Fibroblast of skin of scalp (primary cell): Measurements from ENCODE around the gene MRPL28.
"Not testable (repeated sequence)": the region's sequence is repeated elsewhere in the genome, so short reads cannot be mapped to it uniquely, and the experiment has no call there.

ENCODE experiments used
- DNase-seq: peaks from one replicate; pipeline ENCODE4 v3.0.0-alpha.2; 2013

Gene MRPL28

GRCh38 chr16:389352-389751 lies 19.0 kb upstream of the MRPL28 start:
- DNase-seq: no peak

GRCh38 chr16:387761-388666 lies 17.7 kb upstream of the MRPL28 start:
- not testable (repeated sequence) for DNase-seq

GRCh38 chr16:386641-387156 lies 16.4 kb upstream of the MRPL28 start:
- peak; percentile 32 for DNase-seq

- DNase-seq: no peak
Measured at GRCh38 chr16:383326-384051, 13.2 kb upstream of the MRPL28 start.

DNA sequence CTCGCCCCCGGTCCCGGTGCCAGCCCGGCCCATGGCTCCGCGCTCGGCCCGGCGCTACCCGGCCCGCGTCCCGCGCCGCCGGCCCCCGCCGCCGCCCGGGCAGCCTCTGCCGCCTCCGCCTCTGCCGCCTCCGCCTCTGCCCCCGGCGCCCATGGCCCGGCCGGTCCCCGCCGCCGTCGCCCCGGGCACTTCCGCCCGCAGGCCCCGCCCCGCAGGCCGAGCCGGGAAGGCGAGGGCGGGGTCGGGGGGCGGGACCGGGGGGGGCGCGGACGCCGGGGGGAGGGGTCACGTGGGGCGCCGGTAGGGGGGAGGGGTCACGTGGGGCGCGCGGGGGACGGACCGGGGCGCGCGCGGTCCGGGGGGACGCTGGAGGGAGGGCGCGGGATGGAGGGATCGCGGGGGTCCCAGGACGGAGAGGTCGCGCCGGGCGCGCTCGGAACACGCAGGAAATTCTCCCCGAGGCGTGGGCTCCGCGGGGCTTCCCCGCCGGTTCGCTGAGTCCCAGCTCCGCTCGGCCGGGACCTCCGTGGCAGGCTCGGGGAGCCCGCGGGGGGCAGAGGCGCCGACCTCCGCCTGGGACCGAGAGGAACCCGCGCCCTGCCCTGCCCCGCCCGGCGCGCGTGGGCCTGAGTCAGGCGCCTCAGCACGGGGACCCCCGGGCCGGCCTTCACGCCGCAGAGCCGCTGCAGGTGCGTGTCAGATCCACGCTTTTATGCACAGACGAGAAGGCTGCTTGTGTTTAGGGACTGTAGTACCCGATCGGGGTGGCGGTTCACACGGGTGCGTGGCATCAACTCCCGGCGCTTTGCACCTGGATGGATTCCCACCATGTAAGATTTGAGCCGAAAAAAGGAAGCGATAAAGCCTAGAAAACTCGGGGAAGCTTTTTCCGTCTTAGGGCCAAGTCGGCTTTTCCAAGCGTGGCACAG lies 11.7 kb upstream of the MRPL28 start, which contains the start of gene PGAP6:
TSS of gene PGAP6 (minus strand) at position 190 of the 929 bp plus-strand sequence. CDS start at position 33, 157 bp downstream.
- DNase-seq: peak; percentile 72

GRCh38 chr16:381012-381788 lies 10.9 kb upstream of the MRPL28 start:
- no peak for DNase-seq

- DNase-seq: no peak
Measured at GRCh38 chr16:380762-381011, 10.3 kb upstream of the MRPL28 start.

DNA sequence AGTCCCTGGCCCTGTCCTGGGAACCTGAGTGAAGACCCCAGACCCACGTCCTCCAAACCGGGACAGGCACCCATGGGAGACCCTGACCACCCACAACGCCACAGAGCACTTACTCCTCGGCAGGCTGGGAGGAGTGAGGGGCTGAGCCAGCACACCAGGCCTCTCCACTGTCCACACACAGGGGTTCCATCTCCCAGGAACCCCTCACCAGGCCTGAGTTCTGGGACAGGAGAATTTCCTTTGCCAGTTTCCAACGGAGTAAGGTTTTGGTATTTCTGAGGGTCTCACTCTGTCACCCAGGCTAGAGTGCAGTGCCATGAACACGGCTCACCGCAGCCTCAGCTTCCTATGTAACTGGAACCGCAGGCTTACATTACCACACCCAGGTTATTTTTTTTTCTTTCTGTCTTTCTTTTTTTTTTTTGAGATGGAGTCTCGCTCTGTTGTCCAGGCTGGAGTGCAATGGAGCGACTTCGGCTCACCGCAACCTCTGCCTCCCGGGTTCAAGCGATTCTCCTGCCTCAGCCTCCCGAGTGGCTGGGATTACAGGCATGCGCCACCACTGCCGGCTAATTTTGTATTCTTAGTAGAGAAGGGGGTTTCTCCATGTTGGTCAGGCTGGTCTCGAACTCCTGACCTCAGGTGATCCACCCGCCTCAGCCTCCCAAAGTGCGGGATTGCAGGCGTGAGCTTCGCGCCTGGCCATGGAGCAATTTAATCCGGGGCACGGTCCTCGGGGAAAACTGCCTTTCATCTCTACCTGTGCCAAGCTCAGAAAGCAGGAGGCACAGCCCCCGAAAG lies 9.8 kb upstream of the MRPL28 start:
- no peak for DNase-seq

DNA sequence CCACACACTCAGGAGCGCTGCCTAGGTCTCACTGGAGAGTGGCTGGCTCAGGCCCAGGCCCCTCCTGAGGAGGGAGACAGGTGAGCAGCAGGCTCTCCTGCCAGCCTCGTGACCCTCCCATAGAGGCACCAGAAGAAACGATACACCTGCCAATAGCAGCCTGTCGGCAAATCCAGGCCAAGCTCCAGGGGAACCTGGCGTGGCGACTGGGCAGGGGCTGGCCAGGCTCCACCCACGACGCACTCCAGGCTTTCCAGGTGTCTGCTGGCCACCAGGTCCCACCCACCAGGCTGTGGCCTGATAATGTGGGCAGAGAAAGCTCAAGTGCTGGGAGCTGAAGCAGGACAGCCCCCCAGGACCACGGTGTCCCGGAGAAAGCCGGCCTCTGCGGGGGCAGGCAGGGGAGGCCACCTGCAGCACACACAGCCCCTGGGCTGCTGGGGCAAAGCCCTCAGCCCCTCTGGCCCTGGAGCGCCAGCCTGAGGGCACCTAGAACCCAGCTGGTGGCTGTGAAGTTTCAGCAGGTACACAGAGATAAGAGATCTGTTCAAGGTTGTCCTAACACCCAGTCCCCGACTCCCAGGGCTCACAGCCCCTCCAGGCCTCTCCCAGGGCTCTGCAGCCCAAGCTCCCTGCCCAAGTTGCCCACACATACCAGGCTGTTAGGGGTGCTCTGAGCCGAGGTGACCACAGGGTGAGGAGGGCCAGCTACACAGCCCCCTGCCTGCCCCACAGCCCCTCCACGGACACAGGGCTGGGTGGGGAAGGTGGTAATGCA lies 9.0 kb upstream of the MRPL28 start:
- no peak for DNase-seq

DNA sequence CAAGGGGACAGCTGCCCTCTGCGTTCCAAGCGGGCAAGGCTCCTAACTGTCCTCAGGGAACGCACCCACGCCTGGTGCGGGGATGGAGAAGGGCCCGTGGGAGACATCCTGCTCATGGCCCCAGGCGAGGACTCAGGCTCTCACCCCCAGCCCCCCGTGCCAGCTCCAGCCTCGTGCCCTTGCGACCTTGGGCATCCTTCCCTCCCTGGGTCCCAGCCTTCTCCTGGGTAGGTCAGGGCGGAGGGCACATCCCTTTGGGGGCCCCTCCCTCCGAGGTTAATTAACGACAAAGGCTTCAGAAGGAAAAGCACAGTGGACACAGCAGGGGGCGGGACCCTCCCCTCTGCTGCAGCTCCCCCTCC lies 8.5 kb upstream of the MRPL28 start:
- DNase-seq: no peak

DNA sequence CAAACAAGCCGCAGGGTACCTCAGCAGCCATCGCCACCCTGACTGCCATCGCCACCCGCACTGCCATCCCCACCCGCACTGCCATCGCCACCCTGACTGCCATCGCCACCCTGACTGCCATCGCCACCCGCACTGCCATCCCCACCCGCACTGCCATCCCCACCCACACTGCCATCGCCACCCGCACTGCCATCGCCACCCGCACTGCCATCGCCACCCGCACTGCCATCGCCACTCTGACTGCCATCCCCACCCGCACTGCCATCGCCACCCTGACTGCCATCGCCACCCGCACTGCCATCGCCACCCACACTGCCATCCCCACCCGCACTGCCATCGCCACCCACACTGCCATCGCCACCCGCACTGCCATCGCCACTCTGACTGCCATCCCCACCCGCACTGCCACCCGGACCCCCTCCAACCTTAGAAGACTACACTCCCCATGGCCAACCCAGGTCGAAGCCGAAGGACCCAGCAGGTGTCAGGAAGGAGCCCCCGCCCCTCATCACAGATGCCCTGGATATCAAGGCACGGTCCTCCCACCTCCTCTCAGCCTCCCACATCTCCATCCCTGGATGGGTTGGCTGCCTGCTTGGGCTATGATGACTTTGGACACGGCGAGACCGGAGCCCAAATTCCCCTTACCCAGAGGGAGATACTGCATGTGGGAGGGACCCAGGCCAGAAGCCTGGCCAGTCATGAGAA lies 7.9 kb upstream of the MRPL28 start:
- DNase-seq: not testable (repeated sequence)

- no peak for DNase-seq
Measured at GRCh38 chr16:377419-377951, 7.1 kb upstream of the MRPL28 start.

DNA sequence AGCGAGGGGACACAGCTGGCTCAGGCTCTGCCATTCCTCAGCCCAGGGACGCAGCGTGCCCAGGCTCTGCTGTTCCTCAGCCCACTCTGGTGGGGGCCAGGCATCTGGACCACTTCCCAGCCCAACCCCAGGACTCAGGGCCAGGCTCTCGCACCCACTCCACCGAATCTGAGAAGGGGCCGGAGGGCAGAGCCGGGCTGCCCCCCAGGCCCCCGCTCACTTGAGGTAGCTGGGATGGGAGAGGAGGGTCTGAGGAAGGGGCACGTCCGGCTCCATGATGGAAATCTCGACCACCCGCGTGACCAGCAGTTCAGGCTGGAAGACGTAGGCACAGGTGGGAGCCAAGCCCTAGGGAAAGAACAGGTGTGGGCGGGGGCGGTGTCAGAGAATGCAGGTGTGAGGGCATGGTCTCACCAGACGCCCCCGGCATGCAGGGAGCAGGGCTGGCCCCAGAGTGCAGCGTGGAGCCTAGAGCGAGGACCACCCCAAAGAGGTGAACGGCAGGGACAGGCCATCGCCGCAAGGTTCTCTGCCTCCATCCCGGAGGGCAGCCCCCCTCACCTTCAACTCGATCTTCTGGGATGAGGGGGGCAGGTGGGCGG lies 6.6 kb upstream of the MRPL28 start:
- no peak for DNase-seq

DNA sequence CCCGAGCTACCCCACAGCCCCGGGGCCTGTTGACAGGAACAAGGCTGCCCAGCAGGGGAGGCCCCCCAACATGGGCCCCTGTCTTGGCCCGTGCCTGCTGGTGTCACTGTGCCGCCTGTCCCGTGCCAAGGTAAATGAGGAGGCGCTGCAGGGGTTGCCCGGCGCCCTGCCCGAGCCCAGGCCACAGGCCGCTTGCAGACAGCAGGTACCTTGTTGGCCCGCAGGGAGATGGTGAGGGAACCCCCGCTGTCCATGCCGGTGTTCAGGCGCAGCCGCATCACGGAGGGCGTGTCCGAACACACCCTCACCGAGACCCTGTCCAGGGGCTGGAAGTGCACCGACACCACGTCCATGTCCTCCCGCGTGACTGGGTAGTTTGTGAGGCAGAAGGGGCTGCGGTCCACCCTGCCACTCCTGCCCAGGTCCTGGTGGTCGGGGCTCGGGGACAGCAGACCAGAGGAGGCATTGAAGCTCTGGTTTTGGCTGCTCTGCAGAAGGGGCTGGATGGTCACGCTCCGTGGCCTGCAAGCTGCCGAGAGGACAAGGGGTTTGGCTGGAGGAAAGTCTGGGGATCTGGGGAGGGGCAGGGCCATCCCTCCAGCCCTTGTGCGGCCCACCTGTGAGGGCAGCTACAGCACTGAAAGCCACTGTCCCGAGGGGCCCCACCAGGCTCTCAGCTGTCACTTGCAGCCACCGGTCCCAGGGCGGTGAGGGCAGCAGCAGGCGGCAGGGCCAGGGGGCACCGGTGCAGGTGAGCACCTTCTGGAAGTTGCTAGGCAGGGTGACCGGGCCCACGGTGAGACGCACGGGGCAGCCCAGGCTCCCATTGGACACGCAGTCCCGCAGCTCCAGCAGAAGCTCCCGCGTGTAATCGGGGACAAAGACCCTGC lies 5.8 kb upstream of the MRPL28 start:
- no peak for DNase-seq

- no peak for DNase-seq
Measured at GRCh38 chr16:375212-375611, 4.9 kb upstream of the MRPL28 start.

DNA sequence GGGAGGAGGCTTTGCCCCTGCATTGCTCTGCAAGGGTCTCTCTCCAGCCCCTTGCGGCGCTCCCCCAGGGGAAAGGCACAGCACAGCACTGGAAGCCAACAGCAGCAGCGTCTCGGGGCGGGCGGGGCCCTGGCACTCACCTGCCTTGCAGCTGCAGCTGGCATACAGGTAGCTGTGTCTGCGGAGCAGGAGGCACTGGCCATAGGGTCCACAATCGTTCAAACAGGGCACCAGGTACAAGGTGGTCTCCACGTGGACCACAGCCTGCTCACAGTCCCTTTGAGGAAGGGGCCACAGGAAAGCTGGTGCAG lies 4.2 kb upstream of the MRPL28 start:
- no peak for DNase-seq

DNA sequence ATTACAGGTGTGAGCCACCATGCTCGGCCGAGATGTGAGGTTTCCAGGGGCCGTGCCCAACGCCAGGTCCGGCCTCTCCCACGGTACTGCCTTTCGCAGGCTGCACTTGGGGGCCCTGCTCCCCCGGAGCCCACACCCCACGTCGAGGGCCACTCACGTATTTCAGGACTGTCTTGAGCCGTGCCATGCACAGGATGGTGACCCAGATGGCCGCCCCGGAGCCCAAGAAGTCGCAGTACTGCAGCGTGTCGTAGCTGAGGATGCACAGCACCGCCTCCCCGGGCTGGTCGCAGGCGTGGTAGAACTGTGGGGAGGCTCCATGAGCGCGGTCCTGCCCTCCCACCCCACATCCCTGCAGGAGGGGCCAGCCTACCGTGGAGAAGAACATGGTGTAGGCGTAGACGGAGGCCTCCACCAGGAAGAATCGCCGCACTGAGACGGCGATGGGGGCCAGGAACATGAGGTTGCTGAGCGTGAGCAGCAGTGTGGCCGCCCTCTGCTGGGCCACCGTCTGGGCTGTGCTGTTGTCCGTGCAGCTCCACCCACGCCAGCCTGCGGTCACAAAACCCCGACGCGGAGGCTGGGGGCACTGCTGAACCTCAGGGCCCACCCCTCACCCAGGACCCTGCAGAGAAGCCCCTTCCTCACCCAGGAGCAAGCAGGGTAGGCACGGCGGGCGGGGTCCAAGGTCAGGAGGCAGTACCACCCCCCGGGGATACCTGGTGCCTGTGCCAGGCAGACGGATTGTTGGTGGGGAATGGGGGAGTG lies 3.7 kb upstream of the MRPL28 start:
- DNase-seq: no peak
